Right renal pelvis (tissue), 4 donors: ENCODE results near the gene BTBD9. TPM values are rescaled to one million over a fixed set of nuclear protein-coding genes. Genes with fewer than 3 reads are reported as not detected.
A peak's percentile ranks its signal among the peaks of the same experiment; 100 is the strongest.
"Not testable (repeated sequence)": the region's sequence is repeated elsewhere in the genome, so short reads cannot be mapped to it uniquely, and the experiment has no call there.

Experiments used
- DNase-seq, 4 donors: peaks; one replicate each; pipeline ENCODE4 v3.0.0-alpha.2; 2013; ENCODE audit warnings: low read depth in 4 of 4, low spot score in 3 of 4, missing footprints in 1 of 4
- polyA plus RNA-seq, 4 donors: library from polyadenylated mRNA; unstranded; fragments of 120-200 nt; gene quantifications; one replicate each; pipeline ENCODE4 v1.2.1, GENCODE V29; 2013; ENCODE audit not compliant: insufficient read length in 4 of 4

Gene BTBD9
- polyA plus RNA-seq, 4 donors: 11.9 to 15.6 (median 13.8) TPM

DNA sequence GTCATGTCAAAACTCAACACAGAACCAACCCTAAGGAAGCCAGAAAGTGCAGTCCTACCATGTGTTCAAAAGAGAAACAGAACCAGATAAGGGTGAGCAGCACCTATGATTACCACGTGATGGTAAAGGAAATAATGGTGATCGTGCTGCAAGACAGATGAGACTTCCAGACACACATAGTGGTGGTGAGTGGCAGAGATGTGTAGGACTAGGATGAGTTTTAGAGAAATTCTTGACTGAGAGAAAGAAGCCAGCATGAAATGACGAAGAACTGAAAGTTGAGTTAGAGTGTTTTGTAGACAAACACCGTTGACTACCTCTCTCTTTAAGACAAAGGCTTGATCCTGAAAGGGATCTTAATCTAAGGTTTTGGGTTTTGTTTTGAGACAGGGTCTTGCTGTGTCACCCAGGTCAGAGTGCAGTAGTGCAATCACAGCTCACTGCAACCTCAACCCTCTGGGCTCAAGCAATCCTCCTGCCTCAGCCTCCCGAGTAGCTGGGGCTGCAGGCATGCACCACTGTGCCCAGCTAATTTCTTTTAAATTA, 10.6 kb upstream of the BTBD9 start:
- DNase-seq: no peak

GRCh38 chr6:38649744-38650143, 10.0 kb upstream of the BTBD9 start:
- DNase-seq: no peak

DNA sequence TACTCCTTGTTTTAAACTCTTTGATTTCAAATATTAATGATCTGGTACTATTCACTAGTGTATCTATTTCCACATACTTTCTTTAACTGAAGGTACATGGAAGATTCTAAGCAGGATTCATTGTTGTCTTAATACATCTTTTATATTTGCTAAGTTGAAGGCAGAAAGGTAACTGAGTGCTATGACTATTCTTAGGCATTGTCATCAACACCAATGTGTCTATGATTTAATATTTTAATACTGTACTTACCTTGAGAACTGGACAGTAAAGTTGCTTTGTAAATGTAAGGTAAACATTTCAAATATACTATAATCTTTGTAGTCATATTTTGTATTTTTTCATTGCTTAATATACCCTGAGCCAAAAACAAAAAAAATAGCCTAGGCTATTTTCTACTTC, 8.9 kb upstream of the BTBD9 start:
- DNase-seq: no peak

- no peak for DNase-seq
These were observed 6.6 kb upstream of the BTBD9 start for GRCh38 chr6:38646166-38646878.

GRCh38 chr6:38644951-38645350, 5.2 kb upstream of the BTBD9 start:
- DNase-seq: no peak

DNA sequence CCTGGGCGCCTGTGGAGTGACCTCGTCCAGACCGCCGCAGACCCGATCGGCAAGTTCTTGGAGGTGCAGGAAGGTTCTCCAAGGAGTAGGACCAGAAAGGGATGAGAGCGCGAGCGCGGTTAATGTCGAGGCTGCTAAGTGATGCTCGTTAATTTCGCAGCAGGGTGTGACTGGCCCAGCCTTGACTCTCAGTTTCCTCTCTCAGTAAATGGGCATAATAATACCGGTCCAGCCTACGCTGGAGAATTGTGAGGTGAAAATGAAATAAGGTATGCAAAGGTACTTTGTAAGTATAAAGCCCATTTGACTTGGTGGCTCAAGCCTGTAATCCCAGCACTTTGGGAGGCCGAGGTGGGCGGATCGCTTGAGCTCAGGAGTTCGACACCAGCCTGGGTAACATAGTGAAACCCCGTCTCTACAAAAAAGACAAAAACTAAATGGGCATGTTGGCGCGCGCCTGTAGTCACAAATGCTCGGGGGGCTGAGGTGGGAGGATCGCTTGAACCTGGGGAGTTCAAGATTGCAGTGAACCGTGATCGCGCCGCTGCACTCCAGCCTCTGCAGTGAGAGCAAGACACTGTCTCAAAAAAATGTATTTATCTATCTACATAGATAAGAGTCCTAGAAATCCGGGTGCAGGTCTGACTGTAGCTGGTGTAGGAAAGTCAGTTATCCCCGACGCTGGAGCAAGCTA, 634 bp upstream of the BTBD9 start:
- no peak for DNase-seq

DNA sequence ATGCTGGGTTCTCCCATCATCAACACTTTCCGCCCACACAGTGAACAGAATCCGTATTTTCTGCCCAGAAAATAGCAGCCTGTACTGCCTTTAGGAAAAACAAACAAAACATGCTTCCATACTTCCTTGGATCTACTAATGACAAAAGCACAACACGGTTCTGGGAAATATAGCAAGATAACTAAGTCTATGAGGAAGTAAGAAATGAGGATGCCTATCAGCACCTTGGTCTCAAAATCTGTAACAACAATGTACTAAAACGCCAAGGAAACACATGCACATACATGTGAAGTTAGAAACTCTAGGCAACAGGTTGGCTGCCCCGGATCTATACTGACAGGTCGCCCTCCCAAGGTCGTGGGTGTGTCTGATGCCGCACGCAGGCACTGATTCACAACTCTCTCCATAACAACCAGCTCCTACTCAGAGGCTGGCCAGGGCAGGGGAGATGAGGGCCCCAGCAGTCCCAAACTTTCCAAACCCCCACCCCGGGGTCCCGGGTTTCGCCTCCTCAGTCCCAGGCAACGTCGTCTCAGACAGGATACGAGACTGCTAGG, 710 bp downstream of the BTBD9 start:
- peak in 2 of 4 donors; percentile 20 to 23 for DNase-seq

GRCh38 chr6:38637756-38638155, 2.0 kb downstream of the BTBD9 start:
- no peak for DNase-seq

DNA sequence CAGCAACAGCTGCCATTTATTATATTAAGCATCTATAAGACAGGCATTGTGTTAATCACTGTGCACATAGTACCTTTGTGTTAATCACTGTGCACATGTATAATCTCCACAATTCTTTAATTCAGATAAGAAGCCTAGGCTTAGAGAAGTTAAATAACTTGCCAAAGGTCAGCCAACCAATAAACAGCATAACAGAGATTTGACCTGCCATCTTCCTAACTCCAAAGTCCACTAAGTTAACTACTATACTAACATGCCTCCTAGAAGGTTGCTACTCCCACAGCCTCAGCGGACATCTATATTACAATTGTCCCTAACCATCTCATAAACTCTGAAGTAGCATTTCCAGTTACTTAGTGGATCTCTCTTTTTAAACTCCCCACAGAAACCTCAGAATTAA, 3.7 kb downstream of the BTBD9 start:
- DNase-seq: no peak

DNA sequence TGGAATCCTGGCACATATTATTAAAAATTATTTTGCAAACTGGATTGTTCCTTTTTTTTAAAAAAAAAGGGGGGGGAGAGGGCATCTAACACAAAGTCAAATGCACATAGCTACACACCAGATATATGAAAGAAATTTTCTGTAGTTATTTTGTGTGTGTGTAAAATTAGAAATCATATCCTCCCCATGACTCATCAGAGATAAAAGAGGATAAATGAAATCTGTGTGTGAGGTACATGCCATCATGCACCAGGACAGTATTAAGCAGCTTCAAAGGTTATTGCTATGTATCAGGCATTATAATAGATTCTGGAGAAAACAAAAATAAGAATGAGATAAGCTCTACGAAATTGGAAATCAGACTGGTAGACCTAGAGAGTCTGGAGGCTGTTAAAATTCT, 5.2 kb downstream of the BTBD9 start:
- no peak for DNase-seq

DNA sequence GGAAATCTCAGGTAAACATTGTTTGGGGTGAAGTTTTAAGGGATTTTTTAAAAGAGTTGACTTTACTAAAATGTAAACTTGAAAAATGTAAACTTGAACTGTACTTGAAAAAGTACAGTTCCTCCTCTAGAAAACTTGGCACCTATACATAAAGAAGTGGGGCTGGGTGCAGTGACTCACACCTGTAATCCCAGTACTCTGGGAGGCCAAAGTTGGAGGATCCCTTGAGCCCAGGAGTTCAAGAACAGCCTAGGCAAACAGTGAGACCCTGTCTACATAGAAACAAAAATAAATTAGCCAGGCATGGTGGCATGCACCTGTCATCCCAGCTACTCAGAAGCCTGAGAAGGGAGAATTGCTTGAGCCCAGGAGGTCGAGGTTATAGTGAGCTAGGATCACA, 7.2 kb downstream of the BTBD9 start:
- no peak for DNase-seq

DNA sequence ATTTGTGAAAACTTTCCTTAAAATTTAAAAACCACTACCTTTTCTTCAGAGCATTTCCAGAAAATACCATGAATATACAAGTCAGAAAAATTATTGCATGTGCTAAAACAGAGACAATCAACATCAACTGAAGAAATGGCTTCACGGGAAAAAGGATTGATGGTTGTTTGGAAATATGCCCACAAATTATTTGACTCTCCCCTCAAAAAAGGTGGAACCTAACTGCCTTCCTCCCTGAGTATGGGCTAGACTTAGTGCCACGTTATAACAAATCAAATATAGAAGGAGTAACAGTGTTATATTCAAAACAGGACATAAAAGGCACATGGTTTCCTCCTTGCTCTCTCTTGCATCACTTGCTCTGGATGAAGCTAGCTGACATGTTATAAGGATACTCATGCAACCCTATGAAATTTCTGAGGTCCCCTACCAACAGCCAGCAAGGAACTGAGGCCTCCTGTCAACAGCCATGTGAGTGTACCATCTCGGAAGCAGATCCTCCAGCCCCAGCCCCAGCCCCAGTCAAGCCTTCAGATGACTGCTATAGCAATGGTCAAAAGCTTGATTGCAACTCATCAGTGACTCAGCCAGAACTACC, 8.4 kb downstream of the BTBD9 start:
- DNase-seq: no peak

- no peak for DNase-seq
These were observed 14.5 kb downstream of the BTBD9 start for GRCh38 chr6:38625217-38625616.

DNA sequence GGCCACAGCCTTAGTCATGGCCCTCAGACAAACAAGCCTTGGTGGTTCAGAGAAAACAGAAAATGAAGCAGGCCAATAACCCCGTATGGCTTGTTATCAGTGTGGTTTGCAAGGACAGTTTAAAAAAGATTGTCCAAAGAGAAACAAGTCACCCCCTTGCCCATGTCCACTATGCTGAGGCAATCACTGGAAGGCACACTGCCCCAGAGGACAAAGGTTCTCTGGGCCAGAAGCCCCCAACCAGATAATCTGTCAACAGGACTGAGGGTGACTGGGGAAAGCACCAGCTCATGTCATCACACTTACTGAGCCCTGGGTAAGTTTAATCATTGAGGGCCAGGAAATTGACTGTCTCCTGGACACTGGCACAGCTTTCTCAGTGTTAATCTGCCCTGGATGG, 20.4 kb downstream of the BTBD9 start:
- not testable (repeated sequence) for DNase-seq

DNA sequence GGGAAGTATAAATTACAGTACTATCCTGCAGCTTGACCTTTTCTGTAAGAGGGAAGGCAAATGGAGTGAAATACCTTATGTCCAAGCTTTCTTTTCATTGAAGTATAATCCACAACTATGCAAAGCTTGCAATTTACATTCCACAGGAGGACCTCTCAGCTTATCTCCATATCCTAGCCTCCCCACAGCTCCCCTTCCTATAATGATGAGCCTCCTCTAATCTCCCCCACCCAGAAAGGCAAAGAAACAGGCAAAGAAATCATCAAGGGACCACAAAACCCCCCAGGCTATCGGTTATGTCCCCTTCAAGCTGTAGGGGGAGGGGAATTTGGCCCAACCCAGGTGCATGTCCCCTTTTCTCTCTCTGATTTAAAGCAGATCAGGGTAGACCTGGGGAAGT, 21.4 kb downstream of the BTBD9 start:
- not testable (repeated sequence) for DNase-seq

DNA sequence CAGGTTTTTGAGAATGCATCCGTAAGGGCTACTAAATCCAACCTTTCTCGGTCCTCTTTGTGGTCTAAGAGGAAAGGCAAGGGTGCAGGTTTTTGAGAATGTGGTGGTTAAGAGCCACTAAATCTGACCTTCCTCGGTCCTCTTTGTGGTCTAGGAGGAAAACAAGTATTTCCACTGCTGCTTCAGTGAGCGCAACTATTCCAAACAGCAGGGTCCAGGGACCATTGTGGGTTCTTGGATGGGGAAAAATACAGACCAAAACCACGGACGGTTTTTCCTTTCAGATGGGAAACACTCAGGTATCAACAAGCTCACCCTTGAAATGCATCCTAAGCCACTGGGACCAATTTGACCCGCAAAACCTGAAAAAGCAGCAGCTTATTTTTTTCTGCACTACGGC, 21.9 kb downstream of the BTBD9 start:
- DNase-seq: no peak

DNA sequence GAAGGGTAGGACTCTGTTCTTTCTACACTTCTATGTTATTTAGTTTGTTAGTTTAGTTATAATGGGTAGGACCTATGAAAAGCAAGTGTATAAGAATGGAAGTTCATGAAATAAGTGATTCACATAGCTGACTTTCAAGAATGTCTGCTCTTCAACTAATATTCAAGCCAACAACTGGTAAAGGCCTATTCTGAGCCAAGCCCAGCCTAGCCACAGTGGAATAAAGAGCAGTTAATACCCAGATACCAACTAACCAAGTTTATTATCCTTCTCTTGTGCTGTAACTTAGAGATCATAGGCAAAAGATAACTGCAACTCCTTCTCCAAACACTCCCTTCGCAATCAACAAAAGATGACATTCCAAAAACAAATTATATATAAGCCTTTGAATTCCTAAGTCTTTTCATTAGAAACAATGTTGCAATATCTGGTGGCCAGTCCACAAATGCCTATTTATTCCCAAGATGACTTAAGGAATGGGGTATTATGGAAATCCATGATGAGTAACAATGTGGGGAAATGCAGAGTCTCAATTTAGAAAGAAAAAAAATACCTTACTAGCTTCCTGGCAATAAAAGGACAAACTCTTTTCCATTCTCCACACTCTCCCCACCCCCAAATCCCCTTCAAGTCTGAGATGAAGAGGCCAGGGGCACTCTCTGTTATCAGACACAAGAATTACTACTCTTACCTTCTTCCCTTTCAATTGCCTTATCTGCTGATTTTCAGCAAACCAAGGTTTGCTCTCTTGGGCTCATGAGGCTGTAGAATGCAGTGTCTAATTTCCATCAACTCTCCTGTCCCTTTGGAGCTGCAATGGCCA, 27.4 kb downstream of the BTBD9 start:
- no peak for DNase-seq

DNA sequence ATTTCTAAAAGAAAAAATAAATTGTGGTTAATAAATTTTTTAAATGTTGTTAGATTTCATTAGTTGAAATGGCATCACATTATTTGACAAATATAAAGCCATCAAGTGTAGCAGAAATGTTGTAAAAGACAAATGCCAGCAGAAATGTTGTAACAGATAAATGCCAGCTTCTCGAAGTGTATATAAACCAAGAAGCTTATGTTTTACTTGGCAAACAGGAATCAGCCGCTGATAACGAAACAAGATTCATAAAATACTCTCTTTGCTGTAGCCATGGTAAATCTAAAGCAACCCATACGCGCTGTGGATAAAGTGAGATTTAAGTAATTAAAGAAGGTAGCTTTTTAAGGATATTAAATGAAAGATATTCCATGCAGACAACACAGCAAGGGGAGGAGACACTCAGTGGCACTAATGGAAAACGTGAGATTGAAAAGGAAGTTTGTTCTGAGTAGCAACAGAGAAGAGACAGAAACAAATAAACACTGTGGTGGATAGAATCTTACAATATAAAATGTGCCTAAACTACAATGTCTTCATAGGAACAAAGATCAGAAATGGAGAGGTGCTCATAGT, 29.6 kb downstream of the BTBD9 start:
- no peak for DNase-seq

DNA sequence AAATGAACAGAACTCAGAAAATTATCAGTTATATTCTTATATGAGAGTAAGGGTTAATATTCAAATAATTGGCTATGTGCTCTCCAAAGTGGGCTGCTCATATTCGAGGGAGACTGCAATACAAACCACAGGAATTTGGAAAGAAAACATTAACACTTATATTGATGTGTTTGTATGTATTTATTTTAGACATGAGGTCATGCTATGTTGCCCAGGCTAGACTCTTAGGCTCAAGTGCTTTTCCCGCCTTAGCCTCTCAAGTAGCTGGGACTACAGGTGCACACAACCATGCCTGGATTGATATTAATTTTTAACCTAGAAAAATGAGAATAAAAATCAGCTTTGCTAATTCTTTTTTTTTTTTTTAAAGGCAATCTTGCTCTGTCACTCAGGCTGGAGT, 35.0 kb downstream of the BTBD9 start:
- no peak for DNase-seq

DNA sequence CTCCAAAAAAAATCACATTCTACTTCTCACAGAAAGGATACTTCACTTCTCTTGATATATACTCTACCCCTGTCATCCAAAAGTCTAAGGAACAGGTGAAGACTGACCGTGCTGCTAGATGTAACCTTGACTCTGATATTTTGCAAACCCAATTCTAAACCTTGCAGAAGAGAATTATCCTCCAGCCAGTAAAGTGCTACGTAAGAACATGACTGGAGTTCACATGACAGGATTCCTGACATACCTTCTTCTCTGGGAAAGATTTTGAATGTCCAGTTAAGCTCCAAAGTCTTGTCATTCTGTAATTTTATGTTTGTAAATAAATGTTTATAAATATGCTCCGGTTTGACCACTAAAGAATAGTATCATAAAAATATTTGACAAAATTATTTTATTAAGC, 35.8 kb downstream of the BTBD9 start:
- DNase-seq: no peak
